ENCODE measurements around the gene MTOR. TPM values are rescaled to one million over a fixed set of nuclear protein-coding genes. Genes with fewer than 3 reads are reported as not detected.

MTOR gene
- total and polyA plus RNA-seq, 4 donors: 15.1 to 36.6 (median 26.9) TPM

- no peaks in the 10 kb centered on the region for H3K27me3 ChIP-seq (ENCODE audit: control insufficient read depth in 3 of 3, insufficient read depth in 3 of 3, low read length in 2 of 3)
- TF ChIP-seq CTCF (IDR thresholded peaks at IDR 0.05; ENCODE audit: control extremely low read depth, extremely low read depth): no peak
- H3K4me1 ChIP-seq (ENCODE audit: control insufficient read depth in 5 of 5, insufficient read depth in 5 of 5, low read length in 5 of 5): peaks cover 0 to 3% (median 2%) of the 10 kb centered on the region in 5 donors
- WGBS, 2 donors: 81 to 90% methylated on average over 12 of the region's 12 CpGs
- H3K36me3 ChIP-seq (ENCODE audit: control insufficient read depth in 4 of 4, insufficient read depth in 4 of 4, low read length in 4 of 4): no peaks in the 10 kb centered on the region
- no peak overlapping the region for H3K4me3 ChIP-seq
- no peak for ATAC-seq (ENCODE audit: insufficient read depth, low FRiP score)
- no peaks in the 10 kb centered on the region for H3K9me3 ChIP-seq (ENCODE audit: control insufficient read depth in 4 of 4, insufficient read depth in 3 of 4, low read length in 3 of 4)
- no peak overlapping the region for H3K27ac ChIP-seq (ENCODE audit: low read depth in 1 of 2, low read length in 1 of 2)
- no peak overlapping the region for H3K9ac ChIP-seq (ENCODE audit: insufficient read depth in 1 of 2, low read length in 2 of 2)
- DNase-seq: no peak
Measured at GRCh38 chr1:11266268-11267074, 4.1 kb upstream of the MTOR start.

GRCh38 chr1:11256299-11256698 is 6.1 kb downstream of the MTOR start:
- Histone ChIP-seq H3K27ac (ENCODE audit: low read depth in 1 of 2, low read length in 1 of 2) (no peak overlapping the region), H3K9me3 (ENCODE audit: control insufficient read depth in 4 of 4, insufficient read depth in 3 of 4, low read length in 3 of 4) (no peaks in the 10 kb centered on the region), H3K9ac (ENCODE audit: insufficient read depth in 1 of 2, low read length in 2 of 2) (no peak overlapping the region), H3K27me3 (ENCODE audit: control insufficient read depth in 3 of 3, insufficient read depth in 3 of 3, low read length in 2 of 3) (no peaks in the 10 kb centered on the region), H3K4me3 (no peak overlapping the region), H3K36me3 (ENCODE audit: control insufficient read depth in 4 of 4, insufficient read depth in 4 of 4, low read length in 4 of 4) (peaks cover 19 to 45% (median 41%) of the 10 kb centered on the region in 4 donors), H3K4me1 (ENCODE audit: control insufficient read depth in 5 of 5, insufficient read depth in 5 of 5, low read length in 5 of 5) (peaks cover 0 to 2% (median under 1%) of the 10 kb centered on the region in 5 donors)
- TF ChIP-seq CTCF (IDR thresholded peaks at IDR 0.05; ENCODE audit: control extremely low read depth, extremely low read depth): no peak
- WGBS, 2 donors: 97 to 100% methylated on average over 1 of the region's 1 CpG
- no peak for ATAC-seq (ENCODE audit: insufficient read depth, low FRiP score)
- DNase-seq: no peak

GRCh38 chr1:11253226-11253625 is 9.1 kb downstream of the MTOR start:
- no peaks in the 10 kb centered on the region for H3K27me3 ChIP-seq (ENCODE audit: control insufficient read depth in 3 of 3, insufficient read depth in 3 of 3, low read length in 2 of 3)
- no peak overlapping the region for H3K4me3 ChIP-seq
- no peak overlapping the region for H3K27ac ChIP-seq (ENCODE audit: low read depth in 1 of 2, low read length in 1 of 2)
- 85% methylated on average over 8 of the region's 8 CpGs for WGBS, 2 donors
- no peak overlapping the region for H3K9ac ChIP-seq (ENCODE audit: insufficient read depth in 1 of 2, low read length in 2 of 2)
- no peaks in the 10 kb centered on the region for H3K9me3 ChIP-seq (ENCODE audit: control insufficient read depth in 4 of 4, insufficient read depth in 3 of 4, low read length in 3 of 4)
- DNase-seq (no peak), ATAC-seq (ENCODE audit: insufficient read depth, low FRiP score) (no peak)
- H3K4me1 ChIP-seq (ENCODE audit: control insufficient read depth in 5 of 5, insufficient read depth in 5 of 5, low read length in 5 of 5): no peaks in the 10 kb centered on the region
- peaks cover 25 to 48% (median 40%) of the 10 kb centered on the region in 4 donors for H3K36me3 ChIP-seq (ENCODE audit: control insufficient read depth in 4 of 4, insufficient read depth in 4 of 4, low read length in 4 of 4)
- TF ChIP-seq CTCF (IDR thresholded peaks at IDR 0.05; ENCODE audit: control extremely low read depth, extremely low read depth): no peak

All from lung (tissue), 12 donors.